Loucy (cell line): ENCODE results near the gene LRRC46.

Source experiments
- EZH2phosphoT487 ChIP-seq: fragments of 200-600 bp; IDR thresholded peaks from 2 replicates; pipeline ENCODE4 v1.6.1; 2018; ENCODE audit warnings: antibody characterized with exemption, mild to moderate bottlenecking, moderate library complexity, borderline replicate concordance
- TF ChIP-seq, protein P1 (sequence below): fragments of 200-600 bp; sonication (generic); conservative IDR thresholded peaks from 2 replicates; pipeline ENCODE4 v1.5.1; 2014; ENCODE audit warnings: mild to moderate bottlenecking, antibody characterized with exemption, low read length

DNA sequence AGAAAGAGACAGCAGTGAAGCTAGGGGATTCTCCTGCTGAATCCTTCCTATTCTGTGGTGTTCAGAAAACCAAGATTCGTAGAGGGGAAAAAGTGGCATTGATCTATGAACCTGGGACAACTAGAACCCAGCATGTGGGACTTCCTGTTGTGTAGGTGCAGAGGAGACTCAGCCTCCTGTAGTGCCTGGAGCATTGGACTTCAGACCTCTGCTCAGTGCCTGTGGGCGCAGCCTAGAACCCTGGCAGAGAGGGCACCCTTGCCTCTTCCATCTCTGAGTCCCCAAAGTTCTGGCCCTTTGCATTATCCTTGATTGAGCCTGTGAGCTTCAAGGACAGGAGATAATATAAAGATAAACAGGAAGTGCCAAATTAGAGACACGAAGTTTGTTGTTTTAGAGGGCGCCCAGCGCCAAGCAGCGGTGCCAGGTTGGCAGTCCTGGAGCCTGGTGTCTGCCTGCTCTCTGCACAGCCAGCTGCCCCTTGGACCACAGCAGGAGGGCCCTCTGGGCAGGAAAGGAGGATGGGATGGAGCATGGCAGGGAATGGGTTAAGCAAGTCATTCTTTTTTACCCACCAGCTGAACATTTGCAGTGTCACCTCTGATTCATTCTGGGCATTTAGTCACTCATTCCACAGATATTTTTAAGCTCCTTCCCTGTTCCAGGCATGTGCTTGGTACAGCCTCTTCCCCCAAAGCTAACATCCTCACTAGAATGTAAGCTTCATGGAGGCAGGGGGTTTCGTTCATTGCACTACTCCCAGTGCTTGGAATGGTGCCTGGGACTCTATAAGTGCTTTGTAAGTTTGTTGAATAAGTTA, 31.4 kb downstream of the LRRC46 start:
- TF ChIP-seq, protein P1, sequence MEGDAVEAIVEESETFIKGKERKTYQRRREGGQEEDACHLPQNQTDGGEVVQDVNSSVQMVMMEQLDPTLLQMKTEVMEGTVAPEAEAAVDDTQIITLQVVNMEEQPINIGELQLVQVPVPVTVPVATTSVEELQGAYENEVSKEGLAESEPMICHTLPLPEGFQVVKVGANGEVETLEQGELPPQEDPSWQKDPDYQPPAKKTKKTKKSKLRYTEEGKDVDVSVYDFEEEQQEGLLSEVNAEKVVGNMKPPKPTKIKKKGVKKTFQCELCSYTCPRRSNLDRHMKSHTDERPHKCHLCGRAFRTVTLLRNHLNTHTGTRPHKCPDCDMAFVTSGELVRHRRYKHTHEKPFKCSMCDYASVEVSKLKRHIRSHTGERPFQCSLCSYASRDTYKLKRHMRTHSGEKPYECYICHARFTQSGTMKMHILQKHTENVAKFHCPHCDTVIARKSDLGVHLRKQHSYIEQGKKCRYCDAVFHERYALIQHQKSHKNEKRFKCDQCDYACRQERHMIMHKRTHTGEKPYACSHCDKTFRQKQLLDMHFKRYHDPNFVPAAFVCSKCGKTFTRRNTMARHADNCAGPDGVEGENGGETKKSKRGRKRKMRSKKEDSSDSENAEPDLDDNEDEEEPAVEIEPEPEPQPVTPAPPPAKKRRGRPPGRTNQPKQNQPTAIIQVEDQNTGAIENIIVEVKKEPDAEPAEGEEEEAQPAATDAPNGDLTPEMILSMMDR = no peak
- TF ChIP-seq EZH2phosphoT487 = no peak
